NOMO-1 (cell line): ENCODE results near the gene CAPN8.
A peak's percentile ranks its signal among the peaks of the same experiment; 100 is the strongest.

ENCODE experiments used
- DNase-seq, 2 experiments: peaks; one replicate each; lab custom pipeline; 2025; ENCODE audit not compliant: unreplicated experiment in 2 of 2; lab: John Stamatoyannopoulos, UW

CAPN8 gene

DNA sequence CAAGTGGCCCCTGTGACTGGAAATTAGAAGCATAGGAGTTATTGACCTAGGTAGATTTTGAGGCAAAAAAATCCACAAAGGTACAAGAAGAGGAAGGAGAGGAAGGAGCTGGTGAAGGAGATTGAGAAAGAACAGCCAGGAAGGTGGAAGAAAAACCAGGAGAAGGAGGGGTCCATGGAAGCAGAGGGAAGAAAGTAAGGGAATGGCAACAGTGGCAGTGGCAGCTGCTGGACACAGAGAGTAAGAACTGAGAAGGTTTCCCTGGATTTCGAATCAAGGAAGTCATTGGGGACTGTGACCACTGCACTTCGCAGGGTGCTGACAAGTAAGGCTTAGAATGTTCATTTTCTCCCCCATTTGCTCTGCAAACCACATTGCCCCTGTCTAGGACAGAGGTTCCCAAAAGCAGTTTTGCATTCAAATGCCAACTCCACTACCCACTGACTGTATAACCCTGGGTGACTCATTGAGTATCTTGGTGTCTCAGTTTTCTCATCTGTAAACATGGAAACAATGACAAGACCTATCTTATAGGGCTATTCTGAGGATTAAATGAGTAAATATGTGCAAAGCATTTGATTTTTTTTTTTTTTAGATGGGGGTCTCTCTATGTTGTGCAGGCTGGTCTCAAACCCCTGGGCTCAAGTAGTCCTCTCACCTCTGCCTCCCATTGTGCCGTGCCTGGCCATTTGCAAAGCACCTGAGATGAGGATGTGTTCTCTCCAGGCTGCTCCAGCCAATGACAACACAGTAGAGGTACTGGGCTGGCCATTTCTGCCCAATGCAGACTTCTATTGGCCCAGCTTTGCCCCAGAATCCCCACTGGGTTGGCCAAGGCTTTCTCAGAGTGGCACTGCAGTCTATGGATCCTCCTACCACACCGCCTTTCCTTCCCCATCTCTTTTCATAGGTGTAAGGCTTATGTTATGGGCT, 37.5 kb upstream of the CAPN8 start:
- no peak for DNase-seq

DNA sequence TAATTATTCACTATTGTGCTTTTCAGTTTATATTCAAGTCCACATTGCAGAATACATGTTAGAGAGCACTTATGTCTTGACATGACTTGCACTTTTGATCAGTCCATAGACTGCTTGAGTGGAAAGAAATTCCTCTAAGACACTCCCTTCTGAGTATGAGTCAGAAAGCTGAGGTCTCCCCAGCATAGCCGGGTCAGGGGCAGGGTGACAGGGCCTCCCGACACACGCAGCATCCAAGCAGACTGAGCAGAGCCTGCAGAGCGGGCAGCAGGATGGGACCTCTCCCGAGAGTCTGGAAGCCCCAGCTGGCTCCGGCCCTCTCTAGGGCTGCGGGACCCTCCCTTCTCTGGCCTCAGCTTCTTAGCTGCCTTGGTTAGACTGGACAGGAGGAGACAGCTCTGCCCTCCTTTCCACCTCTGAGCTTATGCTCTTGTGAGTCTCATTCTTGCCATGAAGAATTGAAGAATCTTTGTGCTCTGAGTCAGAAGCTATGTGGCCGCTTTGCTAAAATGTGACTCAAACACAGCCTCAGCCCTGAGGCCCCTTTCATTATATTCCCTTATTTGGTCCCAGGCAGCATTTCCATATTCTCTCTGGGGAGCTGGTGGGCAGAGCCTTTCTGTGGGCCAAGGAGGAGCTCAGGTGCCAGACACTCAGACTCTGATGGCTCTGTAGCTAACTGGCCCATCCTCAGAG, 35.6 kb upstream of the CAPN8 start:
- DNase-seq = no peak

DNA sequence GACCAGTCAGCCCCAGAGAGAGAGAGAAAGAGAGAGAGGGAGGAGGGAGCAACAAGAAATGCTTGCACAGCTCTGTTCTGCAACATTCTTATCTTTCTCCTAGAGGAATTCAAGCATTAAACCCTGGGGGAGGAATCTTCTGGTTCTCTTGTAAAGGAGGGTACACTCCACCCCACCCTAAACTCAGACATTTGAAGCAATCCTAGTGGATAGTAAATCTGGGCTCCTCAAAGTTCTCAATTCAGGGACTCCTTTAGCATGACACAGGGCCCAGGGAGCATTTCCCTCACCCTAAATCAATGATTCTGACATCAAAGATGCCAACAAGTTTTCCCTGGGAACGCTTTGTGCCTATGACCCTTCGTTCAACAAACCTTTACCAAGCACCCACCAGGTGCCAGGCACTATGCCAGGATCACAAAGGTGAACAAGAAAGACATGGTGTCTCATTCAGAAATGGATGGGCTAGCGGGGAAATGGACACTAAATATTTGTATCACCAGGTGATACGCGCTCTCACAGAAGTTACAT, 35.0 kb upstream of the CAPN8 start:
- no peak for DNase-seq

DNA sequence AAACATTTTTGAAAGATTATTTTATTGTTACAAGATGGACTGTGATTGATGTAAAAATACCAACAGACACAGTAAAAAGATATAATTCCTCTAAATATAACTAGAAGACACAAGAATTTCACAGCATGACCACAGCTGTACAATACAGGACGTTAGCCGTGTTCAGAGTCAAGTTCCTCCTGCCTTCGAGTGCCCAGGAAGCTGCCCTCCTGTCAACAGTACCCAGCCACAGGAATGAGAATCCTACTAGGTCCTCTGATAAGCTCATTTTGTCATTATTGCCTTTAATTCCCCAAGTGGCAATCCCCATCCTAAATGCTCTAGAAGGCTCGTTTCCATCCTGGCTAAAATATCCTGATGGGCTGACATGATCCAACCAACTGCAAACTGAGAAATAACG, 30.4 kb upstream of the CAPN8 start:
- no peak for DNase-seq

DNA sequence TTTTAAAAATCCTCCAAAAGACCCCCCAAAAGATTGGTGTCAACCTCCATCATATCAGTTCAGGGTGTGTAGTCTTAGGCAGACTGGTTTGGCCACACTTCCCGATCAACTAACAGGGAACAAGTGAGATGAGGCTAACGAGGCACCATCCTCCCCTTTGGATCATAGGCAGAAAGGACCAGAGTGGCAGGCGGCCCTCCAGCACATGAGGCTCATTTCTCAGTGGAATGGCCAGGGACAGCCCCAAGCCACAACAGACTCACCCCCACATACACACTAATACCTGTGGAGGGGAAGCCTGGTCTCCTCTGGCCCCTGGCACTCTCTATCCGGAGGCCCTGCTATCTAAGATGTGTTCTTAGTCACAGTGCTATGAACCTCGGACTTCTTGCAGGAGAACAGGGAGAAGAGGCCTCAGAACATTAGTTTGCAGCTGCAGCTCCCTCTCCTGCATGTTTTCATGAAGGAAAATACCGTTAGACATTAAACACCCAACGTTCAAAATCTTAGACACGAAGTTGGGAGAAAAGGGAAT, 29.6 kb upstream of the CAPN8 start:
- DNase-seq = no peak

DNA sequence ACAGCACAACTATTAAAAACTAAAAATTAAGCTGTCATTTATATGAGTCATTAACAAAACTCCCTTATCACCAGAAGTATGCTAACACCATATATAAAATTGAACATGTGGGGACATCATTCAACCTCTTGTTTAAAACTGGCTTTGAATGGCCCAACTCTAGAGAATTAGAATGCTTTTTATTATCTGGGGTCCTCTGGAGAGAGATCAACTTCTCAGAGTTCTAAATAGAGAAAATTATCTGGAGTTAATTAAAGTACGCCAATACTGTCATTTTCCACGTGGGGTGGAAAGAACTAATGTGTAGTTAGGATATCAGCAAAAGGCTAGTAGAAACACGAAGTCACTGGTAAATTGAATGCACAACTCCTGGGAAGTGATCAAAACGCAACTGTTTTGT, 25.6 kb upstream of the CAPN8 start:
- no peak for DNase-seq

DNA sequence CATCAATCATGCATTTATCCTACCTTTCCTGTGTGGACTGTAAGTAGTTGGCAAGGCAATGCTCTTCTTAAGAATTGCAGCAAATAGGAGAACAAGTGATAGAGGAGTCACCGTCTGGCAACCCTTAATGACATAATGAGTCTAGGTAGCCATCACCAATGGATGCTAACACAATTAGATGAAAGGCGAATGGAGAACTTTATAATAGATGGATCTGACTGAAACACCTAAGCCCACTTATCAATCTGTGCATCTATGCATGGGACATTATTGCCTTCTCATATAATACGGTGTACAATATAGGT, 18.9 kb upstream of the CAPN8 start:
- no peak for DNase-seq

DNA sequence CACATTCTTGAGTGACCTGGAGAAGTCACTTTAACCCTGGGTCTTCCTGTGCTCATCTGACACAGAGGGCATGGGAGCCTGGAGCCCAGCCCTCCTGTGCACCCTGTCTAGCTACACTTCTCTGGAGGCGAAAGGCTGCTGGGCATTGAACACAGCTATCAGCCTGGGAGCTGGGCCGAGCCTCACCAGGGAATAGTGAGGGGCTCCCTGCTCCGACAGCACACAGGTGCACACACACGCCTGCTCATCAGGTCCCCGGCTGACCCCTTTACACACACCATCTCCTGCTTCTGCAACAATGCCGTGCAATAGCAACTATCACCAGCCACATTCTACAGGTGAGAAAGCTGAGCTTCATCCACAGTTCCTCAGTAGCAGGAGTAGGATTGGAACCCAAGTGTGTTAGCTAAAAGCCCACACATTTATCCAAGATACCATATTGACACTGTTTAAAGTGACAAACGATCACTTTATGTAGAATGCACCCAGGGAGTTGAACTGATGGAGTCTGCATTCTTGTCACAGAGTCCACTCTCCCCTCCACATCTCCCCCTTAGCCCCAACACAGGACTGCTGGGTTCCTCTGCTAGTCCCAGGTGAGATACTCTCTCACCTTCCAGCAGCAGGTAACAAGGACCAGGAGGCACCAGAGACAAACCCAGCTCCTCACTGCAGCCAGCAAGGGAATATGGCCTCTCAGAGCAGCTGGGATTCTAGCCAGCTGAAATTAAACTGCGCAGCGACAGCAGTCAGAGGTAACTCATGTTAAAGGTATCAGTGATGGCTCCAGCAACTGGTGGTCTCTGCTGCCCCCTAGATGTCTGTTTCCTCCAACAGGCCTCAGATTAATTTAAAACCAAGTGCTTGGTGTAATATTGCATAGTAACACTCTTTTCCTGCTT, 18.3 kb upstream of the CAPN8 start:
- DNase-seq = peak in 1 of 2 experiments; percentile 36

DNA sequence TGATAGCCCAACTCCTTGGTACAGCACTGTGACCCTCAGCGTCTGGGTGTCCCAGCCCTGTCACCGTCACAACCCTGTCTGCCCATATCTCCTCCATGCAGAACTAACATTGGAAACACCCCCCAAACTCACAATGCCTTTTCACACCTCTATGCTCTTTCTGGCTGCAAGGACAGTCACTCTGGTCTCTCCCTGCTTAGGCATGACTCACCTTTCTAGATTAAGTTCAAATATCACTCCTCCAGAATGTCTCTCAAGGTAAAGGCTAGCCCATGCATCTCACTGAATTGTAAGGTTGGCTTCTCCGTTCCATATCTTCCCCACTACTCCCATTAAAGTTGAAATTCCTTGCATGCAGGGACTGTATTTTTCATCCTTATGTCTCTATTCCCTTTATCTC, 17.0 kb upstream of the CAPN8 start:
- DNase-seq = no peak

DNA sequence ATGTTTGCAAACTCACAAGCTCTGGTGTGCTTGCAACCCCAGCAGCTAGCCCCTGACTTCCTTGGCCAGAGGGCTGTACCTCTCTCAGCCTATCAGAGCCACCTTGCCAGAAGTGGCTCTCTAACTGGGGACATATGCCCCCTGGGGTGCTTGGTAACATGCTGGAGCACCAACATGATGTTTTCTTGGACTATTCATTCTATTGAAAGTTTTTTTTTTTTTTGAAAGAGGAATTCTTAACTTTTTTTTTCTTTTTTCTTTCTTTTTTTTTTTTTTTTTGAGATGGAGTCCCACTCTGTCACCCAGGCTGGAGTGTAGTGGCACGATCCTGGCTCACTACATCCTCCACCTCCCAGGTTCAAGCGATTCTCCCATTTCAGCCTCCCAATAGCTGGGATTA, 14.7 kb upstream of the CAPN8 start:
- DNase-seq = no peak

DNA sequence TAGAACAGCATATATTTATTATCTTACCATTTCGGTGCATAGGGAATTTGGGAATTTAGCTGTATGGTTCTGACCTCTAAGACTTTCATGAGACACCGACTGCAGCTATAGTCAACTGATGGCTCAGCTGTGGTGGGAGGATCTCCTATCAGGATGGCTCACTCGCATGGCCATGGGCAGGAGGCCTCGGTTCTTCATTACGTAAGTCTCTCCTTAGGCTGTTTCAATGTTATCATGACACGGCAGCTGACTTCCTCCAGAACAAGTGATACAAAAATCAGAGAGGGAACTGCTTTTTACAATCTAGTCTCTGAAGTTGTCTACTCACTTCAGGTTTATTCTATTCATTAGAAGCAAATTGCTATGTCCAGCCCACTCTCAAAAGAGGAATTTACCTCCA, 13.3 kb upstream of the CAPN8 start:
- peak; percentile 19 to 50 for DNase-seq

DNA sequence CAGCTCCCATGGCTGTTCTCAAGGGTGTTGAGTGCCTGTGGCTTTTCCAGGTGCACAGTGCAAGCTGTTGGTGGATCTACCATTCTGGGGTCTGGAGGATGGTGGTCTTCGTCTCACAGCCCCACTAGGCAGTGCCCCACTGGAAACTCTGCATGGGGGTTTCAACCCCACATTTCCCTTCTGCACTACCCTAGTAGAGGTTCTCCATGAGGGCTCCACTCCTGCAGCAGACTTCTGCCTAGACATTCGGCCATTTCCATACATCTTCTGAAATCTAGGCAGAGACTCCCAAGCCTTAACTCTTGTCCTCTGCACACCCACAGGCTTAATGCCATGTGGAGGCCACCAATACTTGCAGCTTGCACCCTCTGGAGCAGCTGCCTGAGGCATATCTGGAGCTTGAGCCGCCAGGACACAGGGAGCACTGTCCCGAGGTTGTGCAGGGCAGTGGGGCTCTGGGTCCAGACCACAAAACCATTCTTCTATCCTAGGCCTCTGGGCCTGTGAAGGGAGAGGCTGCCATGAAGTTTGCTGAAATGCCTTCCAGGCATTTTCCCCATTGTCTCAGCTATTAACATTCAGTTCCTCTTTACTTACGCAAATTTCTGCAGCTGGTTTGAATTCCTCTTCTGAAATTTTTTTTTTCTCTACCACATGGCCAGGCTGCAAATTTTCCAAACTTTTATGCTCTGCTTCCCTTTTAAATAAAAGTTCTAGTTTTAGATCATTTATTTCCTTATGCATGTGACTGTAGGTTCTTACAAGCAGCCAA, 8.8 kb upstream of the CAPN8 start:
- peak in 1 of 2 experiments; percentile 9 for DNase-seq

DNA sequence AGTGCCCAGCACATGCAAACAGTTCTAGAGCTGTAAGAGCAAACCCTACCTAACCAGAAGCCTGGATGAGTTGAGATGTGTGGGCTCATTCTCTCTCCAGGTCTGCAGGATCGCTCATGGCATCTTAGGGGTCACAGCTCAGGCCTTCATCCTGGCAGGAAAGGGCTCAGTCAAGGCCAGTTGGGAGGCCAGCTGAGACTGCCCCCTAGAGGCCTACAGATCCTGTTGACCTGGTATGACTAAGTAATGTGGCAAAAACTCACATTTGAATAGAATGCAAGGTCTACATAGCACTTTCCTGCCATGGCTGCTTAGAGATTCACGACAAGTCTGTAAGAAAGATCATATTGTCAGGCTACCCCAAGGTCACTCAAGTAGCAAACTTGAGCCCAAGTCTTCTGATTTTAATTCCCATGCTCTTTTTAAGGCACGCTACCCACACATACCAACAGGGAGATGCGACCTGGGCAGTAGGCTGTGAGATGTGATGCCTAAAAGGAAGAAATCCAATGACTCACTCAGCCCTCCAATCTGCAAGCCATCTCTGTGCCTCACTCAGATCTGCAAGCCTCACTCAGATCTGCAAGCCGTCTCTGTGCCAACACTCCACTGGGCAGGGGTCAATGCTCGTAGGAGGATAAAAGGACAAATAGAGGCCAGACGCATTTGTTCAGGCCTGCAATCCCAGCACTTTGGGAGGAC, 5.1 kb upstream of the CAPN8 start:
- peak in 1 of 2 experiments; percentile 10 for DNase-seq

DNA sequence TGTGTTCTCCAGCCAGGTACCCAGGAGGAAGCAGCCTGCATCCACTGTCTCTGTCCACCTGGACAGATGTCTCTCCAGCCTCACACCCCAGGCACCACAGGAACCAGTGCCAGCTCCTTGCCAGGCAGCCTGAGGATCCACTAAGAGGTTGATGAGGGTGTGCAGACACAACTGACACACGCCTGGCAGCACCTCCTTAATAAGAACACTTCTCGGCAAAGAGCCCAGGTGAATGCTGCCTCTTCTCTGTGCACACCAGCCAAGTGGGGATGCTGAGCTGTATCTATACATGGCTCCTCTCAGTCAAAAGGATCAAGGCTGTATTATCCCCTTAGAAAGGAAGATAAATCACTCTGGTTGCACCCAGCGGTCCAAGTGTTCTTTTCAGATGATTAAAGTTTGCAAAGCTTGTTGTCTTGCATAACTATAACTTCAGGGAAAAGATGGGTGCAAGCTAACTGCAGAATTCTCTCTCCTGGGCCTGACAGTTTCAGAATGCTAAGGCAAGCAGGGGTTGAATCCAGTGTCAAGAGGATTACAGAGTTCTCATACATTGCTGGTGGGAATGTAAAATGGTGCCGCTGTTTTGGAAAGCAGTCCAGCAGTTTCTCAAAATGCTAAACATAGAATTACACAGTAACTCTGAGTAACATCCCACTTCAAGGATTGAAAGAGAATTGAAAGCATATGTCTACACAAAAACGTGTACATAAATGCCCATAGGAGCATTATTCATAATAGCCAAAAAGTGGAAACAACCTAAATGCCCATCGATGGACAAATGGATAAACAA, 3.7 kb upstream of the CAPN8 start:
- no peak for DNase-seq

DNA sequence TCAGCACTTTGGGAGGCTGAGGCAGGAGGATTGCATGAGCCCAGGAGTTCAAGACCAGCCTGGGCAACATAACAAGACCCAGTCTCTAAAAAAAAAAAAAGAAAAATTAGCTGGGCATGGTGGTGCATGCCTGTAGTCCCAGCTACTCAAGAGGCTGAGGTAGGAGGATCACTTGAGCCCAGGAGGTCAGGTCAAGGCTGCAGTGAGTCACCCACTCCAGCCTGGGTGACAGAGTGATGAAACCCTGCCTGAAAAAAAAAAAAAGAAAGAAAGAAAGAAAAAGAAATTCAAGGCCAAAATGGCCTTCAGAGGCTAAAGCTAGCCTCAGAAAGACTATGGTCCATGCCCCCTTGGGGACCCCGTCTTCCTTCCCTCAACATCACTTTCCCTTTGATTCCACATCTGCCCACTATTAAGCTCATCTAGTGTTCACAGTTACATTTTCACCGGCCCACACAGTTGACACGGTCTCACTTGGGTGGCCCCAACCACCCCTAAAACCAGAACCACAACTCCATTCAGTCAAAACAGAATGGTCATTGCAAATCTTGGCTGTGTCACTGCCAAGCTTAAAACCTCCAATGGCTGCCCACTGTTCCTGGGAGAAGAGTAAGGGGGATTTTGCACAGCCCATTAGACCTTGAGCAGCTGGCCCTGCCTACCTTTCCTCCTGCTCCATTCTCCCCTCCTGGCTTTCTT, 2.1 kb upstream of the CAPN8 start:
- no peak for DNase-seq

DNA sequence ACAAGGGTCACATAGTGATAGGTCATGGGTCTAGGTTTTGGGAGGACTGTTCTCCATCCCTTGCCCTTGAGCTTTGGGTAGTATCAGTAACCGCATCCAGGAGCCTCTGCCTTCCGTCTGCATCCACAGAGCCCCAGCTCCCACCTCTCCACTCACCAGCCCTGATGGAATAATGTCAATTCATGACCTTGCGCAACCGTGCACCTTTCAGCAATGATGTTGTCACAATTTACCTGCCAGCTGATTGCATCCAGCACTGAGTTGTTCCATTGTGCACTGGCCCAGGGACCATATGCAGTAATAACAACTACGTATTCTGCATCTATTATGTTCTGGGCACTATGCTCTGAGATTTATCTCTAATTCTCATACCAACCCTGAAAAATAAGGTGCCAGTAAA, 1.4 kb downstream of the CAPN8 start:
- no peak for DNase-seq

DNA sequence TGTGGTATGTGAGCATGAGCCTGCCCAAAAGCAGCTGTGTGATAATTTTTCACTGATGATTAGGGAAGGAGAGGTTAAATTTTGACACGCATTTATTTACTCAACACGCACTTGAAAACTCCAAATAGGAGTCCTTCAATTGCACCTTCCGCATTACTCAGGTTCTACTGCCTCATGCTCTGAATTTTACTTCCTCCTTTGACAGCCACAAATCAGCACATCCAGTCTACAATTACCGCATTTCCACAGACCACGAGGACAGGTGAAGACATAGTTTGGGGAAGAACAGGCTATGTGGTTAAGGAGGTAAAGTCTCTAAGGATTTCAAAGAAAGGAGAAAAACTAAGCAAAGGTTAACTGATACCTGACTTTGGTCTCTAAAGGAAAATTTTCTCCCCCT, 2.6 kb downstream of the CAPN8 start:
- DNase-seq = peak; percentile 71 to 89

DNA sequence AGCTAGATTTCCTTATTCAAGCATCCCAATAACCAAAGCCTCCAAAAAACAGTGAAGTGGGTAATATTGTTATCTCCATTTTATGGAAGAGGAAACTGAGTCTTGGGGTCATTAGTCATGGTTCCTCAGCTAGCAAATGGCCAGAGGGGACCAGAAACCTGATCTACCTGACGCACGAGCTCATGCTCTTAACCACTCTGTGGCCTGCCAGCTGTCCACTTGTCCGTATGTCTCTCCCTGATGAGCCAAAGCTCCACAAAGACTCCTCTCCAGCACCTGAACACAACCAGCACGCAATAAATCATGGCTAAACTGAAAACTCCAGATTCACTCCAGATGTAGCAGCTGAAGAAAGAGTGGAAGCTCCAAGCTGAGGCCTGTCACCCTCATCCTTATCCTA, 5.8 kb downstream of the CAPN8 start:
- DNase-seq = no peak
